HL-60 (cell line): Measurements from ENCODE around the gene TEFM.

Source experiments
- POLR2AphosphoS5 ChIP-seq: IDR thresholded peaks from 2 replicates; pipeline ENCODE4 v1.6.1; 2012; ENCODE audit warnings: low read depth
- TF ChIP-seq, protein P1 (sequence below): IDR thresholded peaks from one replicate; pipeline ENCODE4 v1.5.1; 2011; ENCODE audit warnings: low read length, control low read depth, inconsistent platforms; ENCODE audit not compliant: insufficient read depth

DNA sequence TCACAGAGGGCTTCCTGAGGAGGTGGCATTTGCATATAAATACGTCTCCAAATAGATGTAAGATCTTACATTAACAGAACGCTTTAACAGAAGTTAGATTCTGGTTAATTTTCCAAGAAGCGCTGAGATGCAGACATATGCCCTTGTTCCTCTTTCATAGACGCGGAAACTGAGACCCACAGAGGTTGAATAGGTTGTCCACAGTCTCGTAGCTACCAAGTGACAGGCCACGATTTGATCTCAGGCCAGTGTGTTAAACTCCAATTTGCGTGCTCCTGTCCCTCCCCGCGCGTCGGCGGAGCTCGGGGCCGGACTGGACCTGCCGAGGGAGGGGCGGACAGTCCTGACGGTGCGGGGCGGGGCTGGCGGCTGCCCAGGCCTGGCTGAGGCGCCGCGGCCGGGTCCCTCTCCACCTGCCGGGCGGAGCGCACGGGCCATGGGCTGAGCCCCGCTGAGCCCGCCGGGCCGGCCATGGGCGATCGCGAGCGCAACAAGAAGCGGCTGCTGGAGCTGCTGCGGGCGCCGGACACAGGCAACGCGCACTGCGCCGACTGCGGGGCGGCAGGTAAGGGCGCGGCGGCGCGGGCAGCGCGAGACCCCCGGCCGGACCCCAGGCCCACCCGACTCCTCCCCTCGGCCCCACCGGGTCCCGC lies 15.6 kb upstream of the TEFM start, which contains the start of gene ADAP2:
- TF ChIP-seq POLR2AphosphoS5 = no peak
- TF ChIP-seq, protein P1, sequence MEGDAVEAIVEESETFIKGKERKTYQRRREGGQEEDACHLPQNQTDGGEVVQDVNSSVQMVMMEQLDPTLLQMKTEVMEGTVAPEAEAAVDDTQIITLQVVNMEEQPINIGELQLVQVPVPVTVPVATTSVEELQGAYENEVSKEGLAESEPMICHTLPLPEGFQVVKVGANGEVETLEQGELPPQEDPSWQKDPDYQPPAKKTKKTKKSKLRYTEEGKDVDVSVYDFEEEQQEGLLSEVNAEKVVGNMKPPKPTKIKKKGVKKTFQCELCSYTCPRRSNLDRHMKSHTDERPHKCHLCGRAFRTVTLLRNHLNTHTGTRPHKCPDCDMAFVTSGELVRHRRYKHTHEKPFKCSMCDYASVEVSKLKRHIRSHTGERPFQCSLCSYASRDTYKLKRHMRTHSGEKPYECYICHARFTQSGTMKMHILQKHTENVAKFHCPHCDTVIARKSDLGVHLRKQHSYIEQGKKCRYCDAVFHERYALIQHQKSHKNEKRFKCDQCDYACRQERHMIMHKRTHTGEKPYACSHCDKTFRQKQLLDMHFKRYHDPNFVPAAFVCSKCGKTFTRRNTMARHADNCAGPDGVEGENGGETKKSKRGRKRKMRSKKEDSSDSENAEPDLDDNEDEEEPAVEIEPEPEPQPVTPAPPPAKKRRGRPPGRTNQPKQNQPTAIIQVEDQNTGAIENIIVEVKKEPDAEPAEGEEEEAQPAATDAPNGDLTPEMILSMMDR = no peak
